ENCODE measurements around the gene DYRK1A.

DYRK1A gene

GRCh38 chr21:37445228-37445627 is 78.7 kb downstream of the DYRK1A start:
- Histone ChIP-seq H3K27me3 (replicated peaks; ENCODE audit: insufficient read depth, low read length) (no peaks in the 10 kb centered on the region), H3K4me2 (ENCODE audit: low read depth, low read length) (no peak overlapping the region), H3K27ac (ENCODE audit: low read length) (no peak overlapping the region), H4K20me1 (ENCODE audit: insufficient read depth, low read length) (peaks cover 35% of the 10 kb centered on the region), H3K36me3 (replicated peaks; ENCODE audit: insufficient read depth, low read length) (no peaks in the 10 kb centered on the region), H3F3A (ENCODE audit: insufficient read depth, low read length) (no peaks in the 10 kb centered on the region), H3K4me1 (ENCODE audit: low read length) (no peaks in the 10 kb centered on the region), H3K79me2 (ENCODE audit: low read length) (peaks cover 99% of the 10 kb centered on the region), H3K4me3 (ENCODE audit: low read length) (no peak overlapping the region), H3K9me2 (replicated peaks; ENCODE audit: insufficient read depth, low read length) (no peaks in the 10 kb centered on the region), H2AFZ (ENCODE audit: low read length) (no peak overlapping the region), H3K9me3 (replicated peaks; ENCODE audit: insufficient read depth, low read length) (no peaks in the 10 kb centered on the region), H3K9ac (ENCODE audit: low read length) (no peak overlapping the region)
- DNase-seq: no peak
- TF ChIP-seq CTCF (IDR thresholded peaks at IDR 0.05; ENCODE audit: low read length): no peak
- no peak for TF ChIP-seq EZH2 (optimal IDR thresholded peaks at IDR 0.05; ENCODE audit: low read depth, low read length)
- TF ChIP-seq EZH2phosphoT487 (IDR thresholded peaks at IDR 0.05; ENCODE audit: low read length): no peak

- Histone ChIP-seq H3K4me1 (ENCODE audit: low read length) (no peaks in the 10 kb centered on the region), H3K36me3 (replicated peaks; ENCODE audit: insufficient read depth, low read length) (no peaks in the 10 kb centered on the region), H3K9ac (ENCODE audit: low read length) (no peak overlapping the region), H3F3A (ENCODE audit: insufficient read depth, low read length) (no peaks in the 10 kb centered on the region), H3K9me2 (replicated peaks; ENCODE audit: insufficient read depth, low read length) (no peaks in the 10 kb centered on the region), H2AFZ (ENCODE audit: low read length) (no peak overlapping the region), H3K79me2 (ENCODE audit: low read length) (peaks cover 96% of the 10 kb centered on the region), H4K20me1 (ENCODE audit: insufficient read depth, low read length) (peaks cover 24% of the 10 kb centered on the region), H3K4me2 (ENCODE audit: low read depth, low read length) (no peak overlapping the region), H3K27ac (ENCODE audit: low read length) (no peak overlapping the region), H3K4me3 (ENCODE audit: low read length) (no peak overlapping the region), H3K27me3 (replicated peaks; ENCODE audit: insufficient read depth, low read length) (no peaks in the 10 kb centered on the region), H3K9me3 (replicated peaks; ENCODE audit: insufficient read depth, low read length) (no peaks in the 10 kb centered on the region)
- no peak for DNase-seq
- TF ChIP-seq EZH2 (optimal IDR thresholded peaks at IDR 0.05; ENCODE audit: low read depth, low read length): no peak
Observed at GRCh38 chr21:37446552-37446951, 80.0 kb downstream of the DYRK1A start.

DNA sequence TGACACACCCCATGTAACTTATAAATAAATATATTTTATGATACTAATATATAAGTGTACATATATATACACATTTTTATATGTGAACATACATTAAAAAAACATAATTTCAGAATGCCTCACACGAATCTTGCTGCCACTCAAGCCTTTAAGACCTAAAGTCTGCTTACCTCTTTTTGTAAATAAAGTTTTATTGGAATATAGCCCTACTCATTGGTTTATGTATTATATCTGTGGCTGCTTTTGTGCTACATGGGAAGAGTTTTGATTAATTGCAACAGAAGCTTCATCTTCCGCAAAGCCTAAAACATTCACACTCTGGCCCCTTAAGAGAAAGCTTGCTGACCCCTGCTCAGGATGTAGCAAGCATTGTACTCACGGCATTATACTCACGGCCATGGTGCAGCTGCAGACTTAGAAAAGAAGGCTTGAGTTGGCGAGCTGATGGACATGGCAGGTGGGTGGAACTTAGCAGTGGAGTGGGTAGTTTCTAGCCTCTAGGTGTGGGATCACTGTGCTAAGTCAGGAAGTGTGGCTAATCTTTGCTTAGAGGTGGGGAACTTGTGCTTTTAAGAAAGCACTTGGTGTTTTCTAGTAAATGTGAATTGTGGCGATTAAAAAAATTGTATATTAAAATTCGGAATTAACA is 80.8 kb downstream of the DYRK1A start:
- TF ChIP-seq EZH2phosphoT487 (IDR thresholded peaks at IDR 0.05; ENCODE audit: low read length) (no peak), CTCF (IDR thresholded peaks at IDR 0.05; ENCODE audit: low read length) (no peak), EZH2 (optimal IDR thresholded peaks at IDR 0.05; ENCODE audit: low read depth, low read length) (no peak)
- Histone ChIP-seq H3K79me2 (ENCODE audit: low read length) (peaks cover 96% of the 10 kb centered on the region), H3K9me2 (replicated peaks; ENCODE audit: insufficient read depth, low read length) (no peaks in the 10 kb centered on the region), H3K4me1 (ENCODE audit: low read length) (no peaks in the 10 kb centered on the region), H4K20me1 (ENCODE audit: insufficient read depth, low read length) (peaks cover 17% of the 10 kb centered on the region), H3K4me3 (ENCODE audit: low read length) (no peak overlapping the region), H3K9me3 (replicated peaks; ENCODE audit: insufficient read depth, low read length) (no peaks in the 10 kb centered on the region), H3K4me2 (ENCODE audit: low read depth, low read length) (no peak overlapping the region), H3K36me3 (replicated peaks; ENCODE audit: insufficient read depth, low read length) (no peaks in the 10 kb centered on the region), H3K9ac (ENCODE audit: low read length) (no peak overlapping the region), H3K27me3 (replicated peaks; ENCODE audit: insufficient read depth, low read length) (no peaks in the 10 kb centered on the region), H3F3A (ENCODE audit: insufficient read depth, low read length) (no peaks in the 10 kb centered on the region), H2AFZ (ENCODE audit: low read length) (no peak overlapping the region), H3K27ac (ENCODE audit: low read length) (no peak overlapping the region)
- DNase-seq: no peak

DNA sequence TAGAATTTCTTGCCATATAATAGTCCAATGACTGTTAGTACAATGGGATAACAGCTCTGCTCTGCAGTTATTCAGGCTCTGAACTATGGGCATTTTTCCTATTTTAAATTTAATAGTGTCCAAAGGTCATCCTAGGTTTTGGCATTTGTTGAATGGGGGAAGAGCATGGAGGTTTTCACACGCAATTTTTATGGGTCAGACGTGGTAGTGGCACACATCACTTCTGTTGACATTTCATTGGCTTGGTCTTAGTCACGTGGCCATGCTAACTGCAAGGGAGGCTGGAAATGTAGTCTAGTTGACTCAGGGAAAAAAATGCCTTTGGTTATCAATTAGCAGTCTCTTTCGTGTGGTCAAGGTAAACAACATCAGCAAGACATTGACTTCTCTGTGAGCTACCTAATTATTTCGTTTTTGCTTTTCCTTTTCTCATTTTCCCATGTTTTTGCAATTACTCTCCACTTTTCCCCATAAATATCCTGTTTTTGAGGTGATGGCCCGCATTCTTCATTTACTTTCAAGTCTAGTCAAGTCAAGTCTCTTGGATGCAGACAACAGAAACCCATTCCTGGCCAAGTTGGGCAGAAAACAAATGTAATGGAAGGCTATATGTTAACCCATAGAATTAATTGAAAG is 82.8 kb downstream of the DYRK1A start:
- Histone ChIP-seq H3K36me3 (replicated peaks; ENCODE audit: insufficient read depth, low read length) (no peaks in the 10 kb centered on the region), H3K79me2 (ENCODE audit: low read length) (peaks cover 96% of the 10 kb centered on the region), H3F3A (ENCODE audit: insufficient read depth, low read length) (no peaks in the 10 kb centered on the region), H3K9ac (ENCODE audit: low read length) (no peak overlapping the region), H4K20me1 (ENCODE audit: insufficient read depth, low read length) (peaks cover 19% of the 10 kb centered on the region; the same call in 1 of the 2 replicates), H2AFZ (ENCODE audit: low read length) (no peak overlapping the region), H3K4me2 (ENCODE audit: low read depth, low read length) (no peak overlapping the region), H3K27ac (ENCODE audit: low read length) (no peak overlapping the region), H3K4me3 (ENCODE audit: low read length) (no peak overlapping the region), H3K9me3 (replicated peaks; ENCODE audit: insufficient read depth, low read length) (no peaks in the 10 kb centered on the region), H3K9me2 (replicated peaks; ENCODE audit: insufficient read depth, low read length) (no peaks in the 10 kb centered on the region), H3K4me1 (ENCODE audit: low read length) (no peaks in the 10 kb centered on the region), H3K27me3 (replicated peaks; ENCODE audit: insufficient read depth, low read length) (no peaks in the 10 kb centered on the region)
- DNase-seq: no peak
- TF ChIP-seq CTCF (IDR thresholded peaks at IDR 0.05; ENCODE audit: low read length): no peak
- no peak for TF ChIP-seq EZH2 (optimal IDR thresholded peaks at IDR 0.05; ENCODE audit: low read depth, low read length)
- TF ChIP-seq EZH2phosphoT487 (IDR thresholded peaks at IDR 0.05; ENCODE audit: low read length): no peak

Data from MM.1S (cell line).